ENCODE data around the gene TMC8. TPM values are rescaled to one million over a fixed set of nuclear protein-coding genes. Genes with fewer than 3 reads are reported as not detected.

Gene TMC8
- polyA plus RNA-seq, 6 donors from 2014 or later = 26.2 to 103 (median 55.2) TPM

- peaks cover 0 to 15% of the 10 kb centered on the region in 2 donors for H3K36me3 Mint-ChIP-seq
Observed at GRCh38 chr17:78122216-78122930, 8.2 kb upstream of the TMC8 start.

GRCh38 chr17:78122931-78123249, 7.7 kb upstream of the TMC8 start:
- Mint-ChIP-seq H3K9me3 (no peaks in the 10 kb centered on the region), H3K4me3 (peak overlapping the region in 7 of 8 donors; percentile 36 to 98 (median 78)), H3K27me3 (no peaks in the 10 kb centered on the region), H3K4me1 (peaks cover 43 to 73% (median 49%) of the 10 kb centered on the region in 3 donors), H3K36me3 (peaks cover 0 to 15% of the 10 kb centered on the region in 2 donors), H3K27ac (peak overlapping the region in 4 of 6 donors; percentile 25 to 97 (median 51))
- ATAC-seq (ENCODE audit: low read depth in 2 of 2) (no peak), DNase-seq (no peak)

More at GRCh38 chr17:78122216-78122930, 8.2 kb upstream of the TMC8 start:
- no peaks in the 10 kb centered on the region for H3K9me3 Mint-ChIP-seq
- H3K4me1 Mint-ChIP-seq = peaks cover 43 to 68% (median 49%) of the 10 kb centered on the region in 3 donors
- H3K27ac Mint-ChIP-seq = peak overlapping the region in 5 of 6 donors; percentile 33 to 97 (median 73)
- DNase-seq (no peak), ATAC-seq (ENCODE audit: low read depth in 2 of 2) (no peak)
- H3K4me3 Mint-ChIP-seq = peak overlapping the region; percentile 72 to 98 (median 84)
- H3K27me3 Mint-ChIP-seq = no peaks in the 10 kb centered on the region

GRCh38 chr17:78123258-78123929, 7.2 kb upstream of the TMC8 start:
- no peak for DNase-seq
- peak overlapping the region; percentile 61 to 98 (median 76) for H3K4me3 Mint-ChIP-seq
- peak overlapping the region; percentile 64 to 97 (median 88) for H3K27ac Mint-ChIP-seq
- peaks cover 43 to 75% (median 49%) of the 10 kb centered on the region in 3 donors for H3K4me1 Mint-ChIP-seq
- H3K27me3 Mint-ChIP-seq = no peaks in the 10 kb centered on the region
- peaks cover 0 to 15% of the 10 kb centered on the region in 2 donors for H3K36me3 Mint-ChIP-seq
- H3K9me3 Mint-ChIP-seq = no peaks in the 10 kb centered on the region
- ATAC-seq (ENCODE audit: low read depth in 2 of 2) = no peak

- H3K4me1 Mint-ChIP-seq = peaks cover 48 to 80% (median 55%) of the 10 kb centered on the region in 3 donors
- peak; percentile 65 for ATAC-seq (ENCODE audit: low read depth in 2 of 2)
- DNase-seq = peak; percentile 82
- peaks cover 0 to 15% of the 10 kb centered on the region in 2 donors for H3K36me3 Mint-ChIP-seq
- no peaks in the 10 kb centered on the region for H3K9me3 Mint-ChIP-seq
- H3K4me3 Mint-ChIP-seq = peak overlapping the region; percentile 61 to 98 (median 81)
- H3K27me3 Mint-ChIP-seq = no peaks in the 10 kb centered on the region
- H3K27ac Mint-ChIP-seq = peak overlapping the region; percentile 81 to 97 (median 88)
Observed at GRCh38 chr17:78124081-78124835, 6.3 kb upstream of the TMC8 start.

GRCh38 chr17:78124836-78125137, 5.8 kb upstream of the TMC8 start:
- Mint-ChIP-seq H3K27me3 (no peaks in the 10 kb centered on the region), H3K36me3 (peaks cover 0 to 15% of the 10 kb centered on the region in 2 donors), H3K4me3 (peak overlapping the region in 7 of 8 donors; percentile 36 to 98 (median 68)), H3K9me3 (no peaks in the 10 kb centered on the region), H3K27ac (peak overlapping the region in 3 of 6 donors; percentile 30 to 97 (median 92)), H3K4me1 (peaks cover 54 to 86% (median 60%) of the 10 kb centered on the region in 3 donors)
- ATAC-seq (ENCODE audit: low read depth in 2 of 2) (no peak), DNase-seq (no peak)

GRCh38 chr17:78125138-78125913, 5.2 kb upstream of the TMC8 start:
- no peak for ATAC-seq (ENCODE audit: low read depth in 2 of 2)
- H3K36me3 Mint-ChIP-seq = peaks cover 0 to 15% of the 10 kb centered on the region in 2 donors
- peak overlapping the region in 4 of 6 donors; percentile 30 to 97 (median 81) for H3K27ac Mint-ChIP-seq
- H3K4me3 Mint-ChIP-seq = peak overlapping the region; percentile 36 to 98 (median 60)
- no peaks in the 10 kb centered on the region for H3K9me3 Mint-ChIP-seq
- H3K4me1 Mint-ChIP-seq = peaks cover 58 to 89% (median 63%) of the 10 kb centered on the region in 3 donors
- H3K27me3 Mint-ChIP-seq = no peaks in the 10 kb centered on the region
- no peak for DNase-seq

GRCh38 chr17:78125976-78126894, 4.3 kb upstream of the TMC8 start:
- Mint-ChIP-seq H3K4me1 (peaks cover 64 to 89% (median 65%) of the 10 kb centered on the region in 3 donors), H3K36me3 (peaks cover 0 to 15% of the 10 kb centered on the region in 2 donors), H3K27ac (peak overlapping the region in 4 of 6 donors; percentile 63 to 97 (median 92)), H3K4me3 (peak overlapping the region in 7 of 8 donors; percentile 92 to 100 (median 95)), H3K9me3 (no peaks in the 10 kb centered on the region), H3K27me3 (no peaks in the 10 kb centered on the region)
- DNase-seq (no peak), ATAC-seq (ENCODE audit: low read depth in 2 of 2) (no peak)

- H3K27me3 Mint-ChIP-seq = no peaks in the 10 kb centered on the region
- peak overlapping the region in 5 of 6 donors; percentile 70 to 97 (median 94) for H3K27ac Mint-ChIP-seq
- H3K9me3 Mint-ChIP-seq = no peaks in the 10 kb centered on the region
- H3K4me1 Mint-ChIP-seq = peaks cover 58 to 84% (median 58%) of the 10 kb centered on the region in 3 donors
- H3K4me3 Mint-ChIP-seq = peak overlapping the region; percentile 92 to 100 (median 94)
- H3K36me3 Mint-ChIP-seq = peaks cover 0 to 15% of the 10 kb centered on the region in 2 donors
- ATAC-seq (ENCODE audit: low read depth in 2 of 2) = no peak
- no peak for DNase-seq
Observed at GRCh38 chr17:78126895-78127238, 3.7 kb upstream of the TMC8 start.

GRCh38 chr17:78127239-78127887, 3.2 kb upstream of the TMC8 start:
- Mint-ChIP-seq H3K4me1 (peaks cover 55 to 82% (median 58%) of the 10 kb centered on the region in 3 donors), H3K9me3 (no peaks in the 10 kb centered on the region), H3K27ac (peak overlapping the region; percentile 48 to 97 (median 93)), H3K27me3 (no peaks in the 10 kb centered on the region), H3K36me3 (peaks cover 0 to 15% of the 10 kb centered on the region in 2 donors), H3K4me3 (peak overlapping the region; percentile 92 to 100 (median 94))
- ATAC-seq (ENCODE audit: low read depth in 2 of 2) (peak; percentile 13 to 21), DNase-seq (peak; percentile 68)

GRCh38 chr17:78127888-78128550, 2.6 kb upstream of the TMC8 start:
- H3K27ac Mint-ChIP-seq = peak overlapping the region; percentile 48 to 97 (median 93)
- peaks cover 0 to 11% of the 10 kb centered on the region in 2 donors for H3K36me3 Mint-ChIP-seq
- no peaks in the 10 kb centered on the region for H3K27me3 Mint-ChIP-seq
- peaks cover 54 to 82% (median 59%) of the 10 kb centered on the region in 3 donors for H3K4me1 Mint-ChIP-seq
- no peak for DNase-seq
- ATAC-seq (ENCODE audit: low read depth in 2 of 2) = no peak
- no peaks in the 10 kb centered on the region for H3K9me3 Mint-ChIP-seq
- H3K4me3 Mint-ChIP-seq = peak overlapping the region; percentile 92 to 100 (median 94)

Measured in naive B cell (primary cell).